Ectodermal cell (in vitro differentiated cells): Measurements from ENCODE around the gene POU3F1.

Source experiments
- H3K27ac ChIP-seq: 2 replicates; pipeline ENCODE4 v1.7.0; 2013; ENCODE audit warnings: mild to moderate bottlenecking, low read depth, low read length; ENCODE audit not compliant: insufficient read depth, poor library complexity, severe bottlenecking
- H3K27me3 ChIP-seq: 2 replicates; pipeline ENCODE4 v1.7.0; 2013; ENCODE audit warnings: mild to moderate bottlenecking, low read length; ENCODE audit not compliant: insufficient read depth, control insufficient read depth, poor library complexity, severe bottlenecking
- H3K36me3 ChIP-seq: one replicate; pipeline ENCODE4 v1.7.0; 2013; ENCODE audit warnings: low read length; ENCODE audit not compliant: control insufficient read depth, insufficient read depth
- H3K4me1 ChIP-seq: one replicate; pipeline ENCODE4 v1.7.0; 2013; ENCODE audit warnings: low read length; ENCODE audit not compliant: control insufficient read depth, insufficient read depth
- H3K4me3 ChIP-seq: 2 replicates; pipeline ENCODE4 v1.7.0; 2013; ENCODE audit warnings: low read depth, low read length, control low read depth; ENCODE audit not compliant: insufficient read depth
- H3K9me3 ChIP-seq: 2 replicates; pipeline ENCODE4 v1.7.0; 2013; ENCODE audit warnings: mild to moderate bottlenecking, low read length, moderate library complexity; ENCODE audit not compliant: control insufficient read depth
- WGBS, 2 experiments: methylation state at CpG; one replicate each; pipeline ENCODE4 v1.1.7; 2013; ENCODE audit warnings: missing lambda C conversion rate in 2 of 2; 5-methylcytosine and 5-hydroxymethylcytosine counted together

Gene POU3F1

GRCh38 chr1:38005195-38006007 lies 41.2 kb downstream of the POU3F1 start, which contains the start of gene FHL3:
FHL3 (minus strand) TSS chr1:38005514; CDS start chr1:37999412, 6,102 bp downstream.
- Histone ChIP-seq H3K9me3 (no peaks in the 10 kb centered on the region), H3K27ac (no peak within 1 kb of the TSS), H3K4me1 (peaks cover 37% of the 10 kb centered on the region), H3K27me3 (no peaks in the 10 kb centered on the region), H3K4me3 (peak within 1 kb of the TSS; percentile 50), H3K36me3 (no peaks in the 10 kb centered on the region)
- 2% methylated on average over 72 to 79 of the region's 83 CpGs for WGBS, 2 experiments

DNA sequence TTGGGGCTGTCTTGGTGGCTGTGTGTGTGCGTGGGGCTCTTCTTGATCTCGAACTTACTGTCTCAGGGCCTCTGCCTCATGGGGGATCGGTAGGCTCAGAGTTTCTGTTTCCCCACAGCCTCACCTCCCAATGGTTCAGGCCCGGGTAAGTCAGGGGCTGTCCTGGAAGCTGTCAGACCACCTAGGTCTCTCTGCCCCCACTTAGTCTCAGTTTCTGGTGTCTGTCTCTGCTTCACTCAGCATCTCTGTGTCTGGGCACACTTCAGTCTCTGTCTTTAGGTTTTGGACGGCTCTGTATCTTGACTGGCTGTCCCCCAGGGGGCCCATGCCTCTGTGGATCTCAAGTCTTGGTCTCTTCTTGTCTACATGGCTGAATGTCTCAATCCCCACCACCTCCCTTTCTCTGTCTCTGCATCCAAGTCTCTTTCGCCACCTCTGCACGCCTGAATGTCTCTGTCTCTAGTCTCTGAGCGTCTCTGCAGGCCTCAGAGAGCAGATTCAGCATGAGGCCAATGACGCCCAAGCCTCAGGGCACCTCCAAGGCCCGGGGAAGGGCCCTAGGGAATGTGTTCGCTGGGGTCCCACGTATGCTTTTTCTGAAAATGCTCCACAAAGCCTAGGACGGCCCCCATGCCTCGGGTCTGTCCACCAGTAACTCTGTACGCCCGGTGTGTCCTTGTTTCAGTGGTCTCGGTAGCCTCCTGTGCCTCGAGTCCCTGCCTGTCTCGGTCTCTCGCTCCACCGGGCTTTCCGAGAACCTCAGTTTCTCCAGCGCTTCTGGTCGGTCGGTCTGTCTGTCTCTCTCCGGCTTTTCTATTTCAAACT lies 42.1 kb downstream of the POU3F1 start:
- Histone ChIP-seq H3K27ac (no peak overlapping the region), H3K4me1 (peaks cover 47% of the 10 kb centered on the region), H3K4me3 (peak overlapping the region; percentile 50), H3K36me3 (no peaks in the 10 kb centered on the region), H3K9me3 (no peaks in the 10 kb centered on the region), H3K27me3 (no peaks in the 10 kb centered on the region)
- 11 to 12% methylated on average over 26 of the region's 26 CpGs for WGBS, 2 experiments

GRCh38 chr1:38003261-38004250 lies 43.0 kb downstream of the POU3F1 start:
- 81 to 85% methylated on average over 8 of the region's 8 CpGs for WGBS, 2 experiments
- peak overlapping the region; percentile 50 for H3K4me3 ChIP-seq
- no peak overlapping the region for H3K27ac ChIP-seq
- no peaks in the 10 kb centered on the region for H3K36me3 ChIP-seq
- H3K27me3 ChIP-seq, result no peaks in the 10 kb centered on the region
- peaks cover 41% of the 10 kb centered on the region for H3K4me1 ChIP-seq
- no peaks in the 10 kb centered on the region for H3K9me3 ChIP-seq

DNA sequence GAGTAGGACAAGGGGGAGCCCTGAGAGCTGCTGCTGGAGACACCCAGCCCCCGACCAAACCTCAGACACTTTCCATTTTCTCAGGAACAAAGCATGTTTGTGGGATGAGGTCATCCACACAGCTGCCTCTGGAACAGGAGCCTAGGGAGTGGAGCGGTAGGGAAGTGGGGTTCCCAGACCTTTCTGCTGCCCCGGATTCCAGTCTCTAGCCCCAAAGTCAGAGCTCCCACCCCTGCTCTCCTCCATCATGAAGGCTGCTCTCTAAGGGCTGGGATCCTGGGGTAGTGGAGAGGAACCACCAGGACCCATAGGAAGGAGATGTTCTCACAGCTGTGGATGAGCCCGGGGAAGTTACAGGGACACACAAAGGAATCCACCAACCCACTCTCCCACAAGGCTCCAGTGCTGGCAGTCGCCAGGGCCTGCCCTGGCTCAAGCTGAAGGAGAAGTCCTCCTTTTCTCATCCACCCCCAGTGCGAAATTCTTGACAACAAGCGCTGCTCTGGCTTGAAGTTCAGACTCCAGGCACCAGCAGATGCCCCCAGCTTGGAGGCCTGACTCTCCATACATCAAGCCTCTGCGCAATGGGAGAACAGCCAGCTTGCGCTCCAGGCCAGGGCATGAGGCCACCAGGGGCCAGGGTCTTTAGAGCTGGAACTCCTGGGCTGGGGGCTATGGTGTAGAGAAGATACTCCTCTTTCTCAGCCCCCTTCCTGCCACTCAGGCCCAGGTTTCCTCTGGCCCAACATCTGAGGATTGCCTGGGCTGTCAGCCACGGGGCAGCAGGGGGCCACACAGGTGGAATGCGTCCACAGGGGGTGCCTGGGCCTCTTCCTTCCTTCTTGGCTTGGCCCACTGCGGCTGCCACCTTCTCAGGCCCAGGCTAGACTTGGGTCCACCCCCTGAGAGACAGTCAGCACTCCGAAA lies 45.8 kb downstream of the POU3F1 start:
- H3K4me3 ChIP-seq, result no peak overlapping the region
- peak overlapping the region; percentile 82 for H3K27ac ChIP-seq
- H3K4me1 ChIP-seq, result peaks cover 35% of the 10 kb centered on the region
- no peaks in the 10 kb centered on the region for H3K9me3 ChIP-seq
- H3K27me3 ChIP-seq, result no peaks in the 10 kb centered on the region
- 63 to 67% methylated on average over 13 of the region's 13 CpGs for WGBS, 2 experiments
- no peaks in the 10 kb centered on the region for H3K36me3 ChIP-seq

DNA sequence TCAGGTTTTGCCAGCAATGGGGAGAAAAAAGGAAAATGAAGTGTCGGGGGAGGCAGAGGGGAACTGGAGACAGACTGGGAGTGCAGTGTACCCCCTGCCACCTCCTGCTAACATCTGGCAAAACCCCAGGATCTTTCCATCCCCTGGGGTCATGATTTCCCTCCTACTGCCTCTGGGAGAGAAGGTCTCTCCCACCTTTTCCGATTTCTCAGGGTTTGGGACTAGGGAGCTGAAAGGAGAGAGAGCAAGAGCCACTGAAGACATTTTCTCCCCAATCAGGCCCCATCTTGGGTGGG lies 46.4 kb downstream of the POU3F1 start:
- 57 to 73% methylated on average over 2 of the region's 2 CpGs for WGBS, 2 experiments
- peak overlapping the region; percentile 82 for H3K27ac ChIP-seq
- H3K27me3 ChIP-seq, result no peaks in the 10 kb centered on the region
- H3K4me3 ChIP-seq, result no peak overlapping the region
- peaks cover 33% of the 10 kb centered on the region for H3K4me1 ChIP-seq
- no peaks in the 10 kb centered on the region for H3K36me3 ChIP-seq
- no peaks in the 10 kb centered on the region for H3K9me3 ChIP-seq

- H3K27ac ChIP-seq, result peak overlapping the region; percentile 82
- no peaks in the 10 kb centered on the region for H3K9me3 ChIP-seq
- H3K36me3 ChIP-seq, result no peaks in the 10 kb centered on the region
- H3K4me1 ChIP-seq, result peaks cover 33% of the 10 kb centered on the region
- H3K27me3 ChIP-seq, result no peaks in the 10 kb centered on the region
- no peak overlapping the region for H3K4me3 ChIP-seq
- 56 to 74% methylated on average over 8 to 9 of the region's 9 CpGs for WGBS, 2 experiments
Measured at GRCh38 chr1:37999430-38000232, 47.0 kb downstream of the POU3F1 start.

DNA sequence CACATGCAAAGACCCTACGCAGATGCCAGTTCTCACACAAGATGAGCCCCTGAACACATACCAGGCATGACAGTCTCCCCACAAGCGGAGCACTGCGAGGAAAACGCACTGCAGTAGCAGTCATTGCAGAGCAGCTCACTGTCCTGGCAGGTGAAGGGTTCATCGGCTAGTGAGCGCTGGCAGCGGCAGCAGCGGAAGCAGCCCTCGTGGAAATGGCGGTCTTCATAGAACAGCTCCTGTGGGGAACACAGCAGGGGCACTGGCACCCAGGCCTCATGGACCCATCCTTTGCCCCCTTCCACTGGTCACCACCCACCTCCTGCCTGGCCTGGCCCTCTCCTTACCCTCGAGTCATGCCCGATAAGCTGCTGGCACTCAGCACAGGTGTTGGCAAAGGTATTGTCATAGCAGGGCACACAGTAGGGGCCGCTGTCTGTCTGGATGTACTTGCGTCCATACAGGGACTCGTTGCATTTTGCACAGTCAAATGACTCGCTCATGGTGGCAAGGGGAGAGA lies 47.6 kb downstream of the POU3F1 start:
- Histone ChIP-seq H3K4me3 (no peak overlapping the region), H3K9me3 (no peaks in the 10 kb centered on the region), H3K36me3 (no peaks in the 10 kb centered on the region), H3K27ac (no peak overlapping the region), H3K4me1 (peaks cover 30% of the 10 kb centered on the region), H3K27me3 (no peaks in the 10 kb centered on the region)
- 95 to 97% methylated on average over 16 of the region's 16 CpGs for WGBS, 2 experiments

- Histone ChIP-seq H3K27ac (no peak overlapping the region), H3K36me3 (no peaks in the 10 kb centered on the region), H3K9me3 (no peaks in the 10 kb centered on the region), H3K4me1 (peaks cover 23% of the 10 kb centered on the region), H3K4me3 (no peak overlapping the region), H3K27me3 (no peaks in the 10 kb centered on the region)
- 94 to 97% methylated on average over 9 of the region's 9 CpGs for WGBS, 2 experiments
Measured at GRCh38 chr1:37998089-37998808, 48.3 kb downstream of the POU3F1 start.
